CMK (cell line): Measurements from ENCODE around the gene WTIP.
"Not testable (repeated sequence)": the region's sequence is repeated elsewhere in the genome, so short reads cannot be mapped to it uniquely, and the experiment has no call there.

Experiments
- DNase-seq: peaks from one replicate; pipeline ENCODE4 v3.0.0-alpha.2; 2010; ENCODE audit warnings: low read depth

WTIP gene

DNA sequence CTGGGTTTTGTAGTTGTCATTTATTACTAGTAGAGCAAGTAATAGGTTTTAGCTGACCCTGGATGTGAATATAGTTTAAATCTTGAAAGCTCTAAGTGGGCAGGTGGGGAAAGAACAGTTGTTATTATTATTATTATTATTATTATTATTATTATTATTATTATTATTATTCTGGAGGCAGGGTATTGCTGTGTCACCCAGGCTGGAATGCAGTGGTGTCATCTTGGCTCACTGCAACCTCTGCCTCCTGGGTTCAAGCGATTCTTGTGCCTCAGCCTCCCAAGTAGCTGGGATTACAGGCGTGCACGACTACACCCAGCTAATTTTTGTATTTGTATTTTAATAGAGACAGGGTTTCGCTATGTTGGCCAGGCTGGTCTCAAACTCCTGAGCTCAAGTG lies 3.1 kb upstream of the WTIP start:
- DNase-seq, result not testable (repeated sequence)

- DNase-seq, result no peak
Observed at GRCh38 chr19:34479396-34479795, 2.2 kb upstream of the WTIP start.

DNA sequence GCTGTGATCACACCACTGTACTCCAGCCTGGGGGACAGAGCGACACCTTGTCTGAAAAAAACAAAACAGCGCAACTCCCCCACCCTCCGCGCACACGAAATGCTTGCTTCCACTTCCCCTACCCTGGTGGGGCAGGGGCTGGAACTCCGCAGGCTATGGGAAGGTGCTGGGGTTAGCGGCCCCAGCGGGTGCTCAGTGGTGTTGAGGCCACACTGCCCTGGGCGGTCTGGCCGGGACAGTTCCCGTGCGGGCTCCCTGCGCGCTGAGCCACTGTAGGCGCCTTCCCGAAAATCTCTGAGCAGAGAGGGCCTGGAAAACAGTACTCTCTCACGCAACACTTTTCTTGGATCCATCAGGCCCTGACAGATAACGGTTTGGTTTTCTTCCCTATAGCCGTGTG lies 1.1 kb upstream of the WTIP start:
- DNase-seq, result no peak

- no peak for DNase-seq
Observed at GRCh38 chr19:34481861-34482379, 362 bp downstream of the WTIP start.

- DNase-seq, result no peak
Observed at GRCh38 chr19:34482380-34483250, 1.1 kb downstream of the WTIP start.

DNA sequence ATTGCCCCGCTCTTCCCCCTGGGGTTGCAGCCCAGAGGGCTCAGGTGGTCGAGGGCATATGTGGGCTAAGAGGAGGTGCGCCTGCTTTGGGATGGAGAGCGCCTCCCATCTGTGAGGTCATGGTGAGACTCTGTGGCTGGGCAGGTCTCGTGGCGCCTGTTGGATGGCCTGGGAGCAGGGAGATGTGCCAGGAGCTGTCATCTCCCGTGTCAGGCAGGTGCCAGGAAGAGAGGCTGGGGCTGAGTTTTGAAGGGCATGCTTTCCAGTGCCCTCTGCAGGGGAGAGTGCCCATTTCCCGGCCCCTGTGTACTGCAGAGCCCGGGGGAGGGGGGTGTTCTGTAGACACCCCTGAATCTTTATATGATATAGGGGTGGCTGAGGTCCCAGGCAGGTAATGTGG lies 2.8 kb downstream of the WTIP start:
- no peak for DNase-seq

DNA sequence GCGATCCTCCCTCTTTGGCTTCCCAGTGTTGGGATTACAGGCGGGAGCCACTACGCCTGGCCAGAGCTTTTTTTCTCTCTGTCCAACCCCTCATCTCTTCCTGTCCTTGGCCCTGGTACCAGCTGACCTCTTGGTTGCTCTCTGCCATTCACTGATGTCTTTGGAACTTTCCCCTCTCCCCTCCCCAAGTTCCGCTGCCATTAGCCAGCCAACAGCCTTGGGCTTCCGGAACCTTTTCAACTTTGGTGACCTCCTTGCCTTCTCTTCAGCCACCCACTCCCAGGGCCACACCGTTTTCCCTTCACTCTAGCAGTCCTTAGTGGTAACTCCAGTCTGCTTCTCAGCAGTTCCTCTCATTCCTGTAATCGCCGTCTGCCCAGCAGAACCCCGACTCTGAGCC lies 4.3 kb downstream of the WTIP start:
- no peak for DNase-seq

DNA sequence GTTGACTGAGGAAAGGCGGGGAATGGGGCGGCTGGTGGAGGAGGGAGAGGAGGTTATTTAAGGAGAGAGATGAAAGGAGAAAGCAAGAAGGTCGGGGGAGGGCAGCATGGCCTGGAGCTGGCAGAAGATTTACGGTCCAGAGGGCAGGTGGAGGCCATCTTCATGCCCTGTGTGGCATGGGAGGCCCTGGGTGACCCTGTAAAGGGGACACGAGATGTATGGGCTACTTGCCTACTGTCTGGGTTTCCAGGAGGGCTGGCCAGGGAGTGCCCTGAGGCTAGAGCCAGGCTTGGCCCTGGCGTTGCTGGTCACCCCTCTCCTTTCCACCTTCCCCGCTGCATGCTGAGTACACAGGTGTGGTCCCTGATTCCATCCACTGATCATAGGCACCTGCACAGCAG lies 6.1 kb downstream of the WTIP start:
- DNase-seq, result no peak

DNA sequence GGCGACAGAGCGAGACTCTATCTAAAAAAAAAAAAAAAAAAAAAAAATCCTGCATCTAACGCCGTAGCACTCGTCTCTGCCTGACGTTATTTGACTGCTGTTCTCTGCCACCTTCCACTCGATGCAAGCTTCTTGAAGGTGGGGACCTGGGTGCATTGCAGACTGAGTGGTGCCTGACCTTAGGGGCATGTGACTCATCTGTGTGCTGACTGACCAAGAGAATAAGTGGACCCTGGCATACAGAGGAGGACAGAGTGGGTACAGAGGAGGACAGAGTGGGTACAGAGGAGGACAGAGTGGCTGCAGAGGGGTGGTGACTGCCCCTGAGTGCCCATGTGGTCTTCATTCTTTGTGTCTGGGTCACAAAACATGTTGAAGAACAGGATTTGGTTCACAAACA lies 7.6 kb downstream of the WTIP start:
- DNase-seq, result no peak

GRCh38 chr19:34490141-34490766 lies 8.7 kb downstream of the WTIP start:
- DNase-seq, result no peak

GRCh38 chr19:34493038-34493648 lies 11.6 kb downstream of the WTIP start:
- DNase-seq, result no peak

DNA sequence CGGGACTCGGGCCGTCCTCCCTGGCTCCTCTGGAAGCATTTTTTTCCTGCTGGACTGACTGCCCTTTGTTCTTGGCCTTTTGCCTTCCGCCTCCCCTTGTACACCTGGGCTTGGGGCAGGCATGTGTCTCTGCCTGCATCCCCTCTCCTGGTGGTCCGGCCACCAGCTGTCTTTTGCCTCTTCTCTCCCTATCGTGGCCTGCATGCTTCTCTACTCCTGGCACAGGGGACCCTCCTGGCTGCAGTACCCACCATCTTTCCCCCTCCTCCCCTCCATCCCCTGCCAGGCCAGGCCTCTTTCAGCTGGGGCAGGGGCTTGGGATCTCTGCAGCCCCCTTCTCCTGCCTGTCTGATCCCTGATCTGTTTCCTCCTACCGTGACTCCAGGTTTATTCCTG lies 12.1 kb downstream of the WTIP start:
- DNase-seq, result no peak

DNA sequence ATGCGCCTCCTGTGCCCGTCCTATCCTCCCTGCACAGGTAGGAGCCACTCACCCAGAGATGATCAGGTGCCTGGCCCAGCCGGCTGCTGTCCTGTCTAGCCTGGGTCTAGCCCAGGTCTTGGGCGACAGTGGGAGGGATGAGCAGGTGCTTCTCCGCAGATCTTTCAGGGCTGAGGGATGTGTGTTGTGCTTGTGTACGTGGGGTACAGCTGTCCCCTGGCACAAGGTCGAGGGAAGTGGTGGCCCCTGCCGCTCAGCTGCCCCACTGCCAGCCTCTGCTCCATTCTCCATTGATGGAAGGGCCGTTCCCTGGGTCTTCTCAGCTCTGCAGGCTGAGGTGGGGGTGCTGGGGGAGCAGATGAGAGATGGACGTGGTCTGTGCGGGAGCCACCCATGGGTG lies 13.0 kb downstream of the WTIP start:
- DNase-seq, result no peak

GRCh38 chr19:34495416-34495815 lies 13.9 kb downstream of the WTIP start:
- DNase-seq, result no peak

DNA sequence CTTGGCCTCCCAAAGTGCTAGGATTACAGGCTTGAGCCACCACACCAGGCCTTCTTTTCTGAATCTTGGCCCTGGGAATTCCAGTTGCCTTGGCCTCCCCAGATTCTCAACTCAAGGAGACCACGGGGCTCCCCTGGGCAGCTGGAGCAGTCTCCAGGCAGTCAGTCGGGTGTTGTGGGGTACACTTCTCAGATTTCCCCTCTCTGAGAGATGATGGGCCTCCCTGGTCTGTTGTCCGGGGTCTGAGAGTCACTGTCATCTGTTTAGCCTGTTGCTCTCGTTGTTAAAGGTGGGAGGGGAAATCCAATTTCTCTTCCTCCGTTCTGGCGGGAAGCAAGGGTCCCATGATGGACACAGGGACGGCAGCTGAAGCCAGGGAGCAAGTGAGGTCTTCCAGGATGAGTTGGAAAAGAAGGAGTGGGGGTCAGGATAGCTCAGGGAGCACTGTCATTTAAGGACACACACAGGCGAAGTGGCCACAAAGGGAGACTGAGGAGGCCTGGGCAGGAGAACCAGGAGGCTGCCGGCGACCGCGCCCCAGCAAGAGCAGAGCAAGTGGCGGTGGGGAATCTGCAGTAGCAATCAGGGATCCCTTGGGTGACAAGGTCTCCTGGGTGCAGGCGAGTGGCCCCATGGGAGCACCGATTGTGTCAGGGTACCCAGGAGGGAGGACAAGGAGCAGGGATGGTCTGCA lies 15.7 kb downstream of the WTIP start:
- DNase-seq, result no peak

GRCh38 chr19:34499155-34499834 lies 17.7 kb downstream of the WTIP start:
- no peak for DNase-seq

- DNase-seq, result no peak
Observed at GRCh38 chr19:34500656-34501120, 19.1 kb downstream of the WTIP start.

DNA sequence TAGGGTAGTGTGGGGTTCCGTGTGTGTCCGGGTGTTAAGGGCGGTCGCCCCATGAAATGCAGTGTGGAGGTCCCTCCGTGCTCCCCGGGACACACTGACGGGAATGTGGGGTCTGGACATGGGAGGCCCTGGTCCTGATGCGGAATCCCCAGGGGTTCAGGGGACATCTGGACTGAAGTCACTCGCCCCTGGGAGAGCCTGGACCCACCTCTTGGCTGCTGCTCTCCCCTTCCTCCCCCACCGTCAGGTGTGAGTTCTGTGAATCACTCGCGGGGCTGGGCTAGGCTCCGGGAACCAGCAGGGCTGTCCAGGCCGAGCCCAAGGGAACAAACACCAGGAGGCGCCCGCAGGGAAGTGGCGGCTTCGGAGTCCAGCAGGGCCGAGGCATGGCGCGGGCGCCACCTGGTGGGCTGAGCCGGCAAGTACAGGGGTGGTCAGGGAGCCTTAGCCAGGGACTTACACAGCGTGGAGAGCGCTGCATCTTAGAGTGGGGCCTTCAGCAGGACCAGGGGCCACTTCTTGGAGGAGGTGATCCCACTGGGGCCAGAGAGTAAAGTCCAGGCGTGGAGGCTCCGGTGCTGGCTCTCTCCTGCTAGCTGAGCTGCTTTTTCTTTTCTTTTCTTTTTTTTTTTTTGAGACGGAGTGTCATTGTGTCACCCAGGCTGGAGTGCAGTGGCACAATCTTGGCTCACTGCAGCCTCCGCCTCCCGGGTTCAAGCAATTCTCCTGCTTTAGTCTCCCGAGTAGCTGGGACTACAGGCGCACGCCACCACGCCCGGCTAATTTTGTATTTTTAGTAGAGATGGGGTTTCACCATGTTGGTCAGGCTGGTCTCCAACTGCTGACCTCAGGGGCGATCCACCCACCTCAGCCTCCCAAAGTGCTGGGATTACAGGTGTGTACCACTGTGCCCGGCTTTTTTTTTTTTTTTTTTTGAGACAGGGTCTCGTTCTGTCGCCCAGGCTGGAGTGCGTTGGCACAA lies 20.1 kb downstream of the WTIP start:
- peak; percentile 79 for DNase-seq

DNA sequence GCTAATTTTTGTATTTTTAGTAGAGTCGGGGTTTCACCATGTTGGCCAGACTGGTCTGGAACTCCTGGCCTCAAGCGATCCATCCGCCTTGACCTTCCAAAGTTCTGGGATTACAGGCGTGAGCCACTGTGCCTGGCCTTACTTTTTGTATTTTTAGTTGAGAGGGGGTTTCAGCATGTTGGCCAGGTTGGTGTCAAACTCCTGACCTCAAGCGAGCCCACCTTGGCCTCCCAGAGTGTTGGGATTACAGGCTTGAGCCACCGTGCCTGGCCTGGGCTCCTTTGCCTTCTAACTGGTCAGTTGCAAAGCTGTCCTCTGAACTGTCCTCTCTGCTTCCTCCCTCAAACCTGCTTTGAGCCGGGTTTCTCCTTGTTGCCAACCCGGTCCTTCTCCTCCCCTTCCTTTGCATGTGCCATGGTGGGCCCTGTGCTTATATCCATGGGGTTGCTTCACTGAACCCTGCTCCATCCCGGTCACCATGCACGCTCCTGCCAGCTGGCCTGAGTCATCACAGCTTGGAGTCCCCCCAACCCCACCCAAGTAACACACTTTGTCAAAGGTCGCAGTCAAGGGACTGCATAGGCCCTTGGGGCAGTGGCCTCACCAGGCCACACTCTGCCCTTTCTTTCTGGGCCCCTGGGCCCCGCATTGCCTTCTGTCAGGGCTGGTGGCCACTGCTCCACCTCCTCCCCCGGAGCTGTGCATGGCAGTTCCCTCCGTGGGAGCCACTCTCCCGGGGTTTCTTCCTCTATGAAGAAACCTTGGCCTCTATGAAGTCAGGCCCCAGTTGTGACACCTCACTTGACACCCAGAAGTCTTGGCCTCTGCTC lies 21.2 kb downstream of the WTIP start:
- DNase-seq, result no peak
